GM12891 (cell line): ENCODE measurements around the gene SLC2A4.

Source experiments
- POLR2A ChIP-seq: IDR thresholded peaks from 2 replicates; pipeline ENCODE4 v1.6.1; 2011; ENCODE audit warnings: low read depth, low read length, control low read depth
- POLR2AphosphoS5 ChIP-seq: IDR thresholded peaks from 2 replicates; pipeline ENCODE4 v1.6.1; 2011; ENCODE audit warnings: low read depth, low read length, control low read depth
- POU2F2 ChIP-seq: IDR thresholded peaks from 2 replicates; pipeline ENCODE4 v1.6.1; 2011; ENCODE audit warnings: low read depth, mild to moderate bottlenecking, control low read depth, low read length, moderate library complexity
- TAF1 ChIP-seq: IDR thresholded peaks from 2 replicates; pipeline ENCODE4 v1.6.1; 2011; ENCODE audit warnings: low read depth, low read length, control low read depth

DNA sequence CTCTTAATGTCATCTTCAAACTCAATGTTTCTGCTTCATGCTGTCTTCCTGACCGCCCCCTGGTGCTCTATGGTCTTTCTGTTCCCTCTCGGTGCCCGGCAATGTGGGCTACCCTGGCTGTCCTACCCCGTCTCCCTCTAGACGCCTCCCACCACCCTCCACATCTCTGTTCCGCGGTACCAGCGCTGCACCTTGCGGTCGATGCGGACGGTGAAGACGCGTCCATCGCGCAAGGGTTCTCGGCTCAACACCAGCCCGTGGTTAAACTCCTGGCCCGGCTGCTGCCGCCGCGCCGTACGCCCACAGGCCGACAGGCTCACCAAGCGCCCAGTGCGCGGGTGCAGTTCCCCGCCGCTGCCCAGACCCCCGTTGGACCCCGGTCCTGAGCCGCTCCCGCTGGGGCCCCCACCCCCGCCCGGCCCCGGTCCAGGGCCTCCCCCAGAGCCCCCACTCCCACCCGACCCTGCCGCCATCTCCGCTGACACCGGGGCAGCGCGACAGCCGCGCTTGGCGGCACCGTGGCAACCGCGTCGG is 47.4 kb downstream of the SLC2A4 start, which contains the start of gene NEURL4:
- TF ChIP-seq TAF1 (no peak), POLR2A (no peak), POU2F2 (no peak), POLR2AphosphoS5 (no peak)
